Measurements from ENCODE around the gene NPHP3.

The NPHP3 gene

GRCh38 chr3:132716372-132716771 is 5.8 kb downstream of the NPHP3 start:
- no peak overlapping the region for H3K27ac ChIP-seq
- TF ChIP-seq, protein P1, sequence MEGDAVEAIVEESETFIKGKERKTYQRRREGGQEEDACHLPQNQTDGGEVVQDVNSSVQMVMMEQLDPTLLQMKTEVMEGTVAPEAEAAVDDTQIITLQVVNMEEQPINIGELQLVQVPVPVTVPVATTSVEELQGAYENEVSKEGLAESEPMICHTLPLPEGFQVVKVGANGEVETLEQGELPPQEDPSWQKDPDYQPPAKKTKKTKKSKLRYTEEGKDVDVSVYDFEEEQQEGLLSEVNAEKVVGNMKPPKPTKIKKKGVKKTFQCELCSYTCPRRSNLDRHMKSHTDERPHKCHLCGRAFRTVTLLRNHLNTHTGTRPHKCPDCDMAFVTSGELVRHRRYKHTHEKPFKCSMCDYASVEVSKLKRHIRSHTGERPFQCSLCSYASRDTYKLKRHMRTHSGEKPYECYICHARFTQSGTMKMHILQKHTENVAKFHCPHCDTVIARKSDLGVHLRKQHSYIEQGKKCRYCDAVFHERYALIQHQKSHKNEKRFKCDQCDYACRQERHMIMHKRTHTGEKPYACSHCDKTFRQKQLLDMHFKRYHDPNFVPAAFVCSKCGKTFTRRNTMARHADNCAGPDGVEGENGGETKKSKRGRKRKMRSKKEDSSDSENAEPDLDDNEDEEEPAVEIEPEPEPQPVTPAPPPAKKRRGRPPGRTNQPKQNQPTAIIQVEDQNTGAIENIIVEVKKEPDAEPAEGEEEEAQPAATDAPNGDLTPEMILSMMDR (conservative IDR thresholded peaks at IDR 0.05): no peak
- TF ChIP-seq ZFX (IDR thresholded peaks at IDR 0.05): no peak

- no peak overlapping the region for H3K27ac ChIP-seq
- TF ChIP-seq, protein P1 (conservative IDR thresholded peaks at IDR 0.05): no peak
- no peak for TF ChIP-seq ZFX (IDR thresholded peaks at IDR 0.05)
Measured at GRCh38 chr3:132713977-132714727, 8.1 kb downstream of the NPHP3 start.

DNA sequence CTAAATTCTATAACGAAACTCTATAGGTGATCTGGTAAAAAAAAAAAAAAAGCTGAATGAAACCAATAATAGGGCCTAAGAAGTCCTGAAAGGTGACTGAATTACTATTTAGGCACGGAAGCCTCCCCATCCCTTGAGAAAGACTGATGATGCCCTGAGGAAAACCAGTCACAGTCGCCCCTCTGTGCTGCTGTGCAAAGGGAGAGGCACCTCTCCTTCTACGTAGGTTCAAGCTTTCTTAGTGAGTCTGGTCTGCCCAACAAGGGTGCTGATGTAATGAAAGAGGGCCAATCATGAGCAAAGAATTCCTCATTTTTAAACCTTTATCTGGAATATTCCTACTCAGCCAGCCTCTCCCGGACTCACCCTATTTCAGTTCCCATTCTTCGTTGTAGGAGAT is 11.9 kb downstream of the NPHP3 start:
- TF ChIP-seq ZFX (IDR thresholded peaks at IDR 0.05): no peak
- TF ChIP-seq, protein P1 (conservative IDR thresholded peaks at IDR 0.05): no peak
- H3K27ac ChIP-seq: no peak overlapping the region

GRCh38 chr3:132709761-132710160 is 12.4 kb downstream of the NPHP3 start:
- H3K27ac ChIP-seq: no peak overlapping the region
- TF ChIP-seq, protein P1 (conservative IDR thresholded peaks at IDR 0.05): no peak
- TF ChIP-seq ZFX (IDR thresholded peaks at IDR 0.05): no peak

DNA sequence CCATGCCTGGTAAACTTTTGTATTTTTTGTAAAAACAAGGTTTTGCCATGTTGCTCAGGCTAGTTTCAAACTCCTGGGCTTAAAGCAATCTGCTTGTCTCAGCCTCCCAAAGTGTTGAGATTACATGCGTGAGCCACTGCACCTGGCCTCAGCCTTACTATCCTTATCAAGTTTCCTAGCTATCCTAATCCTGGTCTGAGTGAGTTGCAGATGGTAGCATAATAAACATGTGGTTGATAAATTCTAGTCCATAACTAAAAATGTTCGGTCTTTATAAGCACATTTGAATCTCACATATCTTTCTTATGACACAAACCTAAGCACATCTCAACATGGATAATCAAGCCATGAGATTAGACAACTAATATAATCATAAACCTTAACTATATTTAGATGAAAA is 18.5 kb downstream of the NPHP3 start:
- no peak for TF ChIP-seq ZFX (IDR thresholded peaks at IDR 0.05)
- TF ChIP-seq, protein P1 (conservative IDR thresholded peaks at IDR 0.05): no peak
- no peak overlapping the region for H3K27ac ChIP-seq

DNA sequence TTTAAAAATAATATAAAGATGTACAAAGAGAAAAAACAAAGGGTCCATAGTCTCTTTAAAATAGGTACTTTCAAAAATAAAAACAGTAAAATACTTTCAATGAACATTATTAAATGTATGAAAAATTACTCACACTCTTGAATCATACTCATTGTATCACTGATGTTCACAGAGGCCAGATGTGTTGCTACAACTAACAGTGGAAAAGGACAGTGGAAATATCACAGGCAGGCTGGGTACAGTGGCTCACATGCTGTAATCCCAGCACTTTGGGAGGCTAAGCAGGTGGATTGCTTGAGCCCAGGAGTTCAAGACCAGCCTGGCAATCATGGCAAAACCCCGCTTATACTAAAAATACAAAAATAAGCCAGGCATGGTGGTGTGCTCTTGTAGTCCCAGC is 26.8 kb downstream of the NPHP3 start:
- H3K27ac ChIP-seq: no peak overlapping the region
- TF ChIP-seq, protein P1 (conservative IDR thresholded peaks at IDR 0.05): no peak
- TF ChIP-seq ZFX (IDR thresholded peaks at IDR 0.05): no peak

GRCh38 chr3:132694991-132695390 is 27.2 kb downstream of the NPHP3 start:
- H3K27ac ChIP-seq: no peak overlapping the region
- TF ChIP-seq, protein P1 (conservative IDR thresholded peaks at IDR 0.05): no peak
- no peak for TF ChIP-seq ZFX (IDR thresholded peaks at IDR 0.05)

Measured in C4-2B (cell line).